ENCODE results near the gene LYST.

Gene LYST

DNA sequence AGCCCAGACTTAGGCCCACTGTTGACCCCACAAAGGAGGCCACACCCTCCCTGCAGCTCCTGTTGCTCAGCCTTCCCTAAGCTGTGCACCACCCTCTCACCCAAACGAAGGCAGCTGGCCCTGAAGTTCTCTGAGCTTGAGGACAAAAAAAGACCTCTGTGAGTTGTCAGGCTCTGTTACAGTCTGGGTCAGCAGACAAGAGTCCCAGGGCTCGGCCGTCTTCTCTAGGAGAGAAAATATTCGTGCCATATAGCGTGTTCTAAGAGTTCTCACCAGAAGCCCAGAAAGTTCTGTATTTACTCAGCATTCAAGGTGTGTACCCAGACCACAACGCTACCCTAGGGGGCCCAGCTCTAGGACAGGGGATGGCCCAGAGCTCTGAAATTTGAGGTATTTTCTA is 25.5 kb upstream of the LYST start:
- Histone ChIP-seq H3K9me3 (ENCODE audit: insufficient read depth, low read length) (no peaks in the 10 kb centered on the region), H2AFZ (ENCODE audit: low read depth, low read length, severe bottlenecking) (no peak overlapping the region), H4K20me1 (ENCODE audit: low read depth, low read length) (no peaks in the 10 kb centered on the region), H3K9me2 (replicated peaks; ENCODE audit: insufficient read depth, low read length) (no peaks in the 10 kb centered on the region), H3K79me2 (ENCODE audit: insufficient read depth, low read length) (no peaks in the 10 kb centered on the region), H3K27ac (ENCODE audit: low read depth, low read length) (no peak overlapping the region), H3K4me3 (ENCODE audit: insufficient read depth, low read length, poor library complexity, severe bottlenecking) (no peak overlapping the region), H3K27me3 (ENCODE audit: low read length) (no peaks in the 10 kb centered on the region), H3K9ac (ENCODE audit: low read length) (no peak overlapping the region), H3K36me3 (ENCODE audit: low read length) (no peaks in the 10 kb centered on the region), H3F3A (ENCODE audit: insufficient read depth) (no peaks in the 10 kb centered on the region), H3K4me2 (ENCODE audit: low read depth, low read length, poor library complexity, severe bottlenecking) (no peak overlapping the region)
- no peak for TF ChIP-seq EZH2phosphoT487 (conservative IDR thresholded peaks at IDR 0.05; ENCODE audit: low read length)
- TF ChIP-seq, protein P1, sequence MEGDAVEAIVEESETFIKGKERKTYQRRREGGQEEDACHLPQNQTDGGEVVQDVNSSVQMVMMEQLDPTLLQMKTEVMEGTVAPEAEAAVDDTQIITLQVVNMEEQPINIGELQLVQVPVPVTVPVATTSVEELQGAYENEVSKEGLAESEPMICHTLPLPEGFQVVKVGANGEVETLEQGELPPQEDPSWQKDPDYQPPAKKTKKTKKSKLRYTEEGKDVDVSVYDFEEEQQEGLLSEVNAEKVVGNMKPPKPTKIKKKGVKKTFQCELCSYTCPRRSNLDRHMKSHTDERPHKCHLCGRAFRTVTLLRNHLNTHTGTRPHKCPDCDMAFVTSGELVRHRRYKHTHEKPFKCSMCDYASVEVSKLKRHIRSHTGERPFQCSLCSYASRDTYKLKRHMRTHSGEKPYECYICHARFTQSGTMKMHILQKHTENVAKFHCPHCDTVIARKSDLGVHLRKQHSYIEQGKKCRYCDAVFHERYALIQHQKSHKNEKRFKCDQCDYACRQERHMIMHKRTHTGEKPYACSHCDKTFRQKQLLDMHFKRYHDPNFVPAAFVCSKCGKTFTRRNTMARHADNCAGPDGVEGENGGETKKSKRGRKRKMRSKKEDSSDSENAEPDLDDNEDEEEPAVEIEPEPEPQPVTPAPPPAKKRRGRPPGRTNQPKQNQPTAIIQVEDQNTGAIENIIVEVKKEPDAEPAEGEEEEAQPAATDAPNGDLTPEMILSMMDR (IDR thresholded peaks at IDR 0.05; ENCODE audit: insufficient read depth, low read length, poor library complexity, severe bottlenecking) = no peak

DNA sequence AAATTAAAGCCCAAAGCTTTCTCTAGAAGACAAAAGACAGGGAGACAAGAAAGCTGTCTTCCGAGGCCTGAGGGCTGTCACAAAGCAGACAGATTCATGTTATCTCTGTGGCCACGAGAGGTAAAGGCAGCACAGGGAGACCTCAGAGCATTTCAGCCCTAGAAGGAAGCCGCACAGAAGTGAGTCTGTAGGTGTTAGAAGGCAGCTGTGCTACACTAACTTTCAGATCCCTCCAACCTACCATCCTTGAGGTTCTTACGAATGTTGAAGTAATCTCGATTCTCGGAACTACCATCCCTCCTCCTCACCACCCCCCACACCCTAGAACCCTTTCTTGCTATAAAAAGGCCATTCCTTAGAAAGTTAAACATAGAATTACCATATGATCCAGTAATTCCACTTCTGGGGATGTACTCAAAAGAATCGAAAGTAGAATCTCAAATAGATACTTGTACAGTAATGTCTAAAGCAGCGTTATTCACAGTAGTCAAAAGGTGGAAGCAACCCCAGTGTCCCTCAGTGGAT is 21.5 kb upstream of the LYST start:
- Histone ChIP-seq H3K4me3 (ENCODE audit: insufficient read depth, low read length, poor library complexity, severe bottlenecking) (no peak overlapping the region), H3K27ac (ENCODE audit: low read depth, low read length) (no peak overlapping the region), H3K9ac (ENCODE audit: low read length) (no peak overlapping the region), H4K20me1 (ENCODE audit: low read depth, low read length) (no peaks in the 10 kb centered on the region), H3K79me2 (ENCODE audit: insufficient read depth, low read length) (no peaks in the 10 kb centered on the region), H3K9me2 (replicated peaks; ENCODE audit: insufficient read depth, low read length) (no peaks in the 10 kb centered on the region), H3K27me3 (ENCODE audit: low read length) (no peaks in the 10 kb centered on the region), H3K9me3 (ENCODE audit: insufficient read depth, low read length) (no peaks in the 10 kb centered on the region), H3K36me3 (ENCODE audit: low read length) (no peaks in the 10 kb centered on the region), H2AFZ (ENCODE audit: low read depth, low read length, severe bottlenecking) (no peak overlapping the region), H3K4me2 (ENCODE audit: low read depth, low read length, poor library complexity, severe bottlenecking) (no peak overlapping the region), H3F3A (ENCODE audit: insufficient read depth) (no peaks in the 10 kb centered on the region)
- TF ChIP-seq, protein P1 (IDR thresholded peaks at IDR 0.05; ENCODE audit: insufficient read depth, low read length, poor library complexity, severe bottlenecking) = no peak
- no peak for TF ChIP-seq EZH2phosphoT487 (conservative IDR thresholded peaks at IDR 0.05; ENCODE audit: low read length)

DNA sequence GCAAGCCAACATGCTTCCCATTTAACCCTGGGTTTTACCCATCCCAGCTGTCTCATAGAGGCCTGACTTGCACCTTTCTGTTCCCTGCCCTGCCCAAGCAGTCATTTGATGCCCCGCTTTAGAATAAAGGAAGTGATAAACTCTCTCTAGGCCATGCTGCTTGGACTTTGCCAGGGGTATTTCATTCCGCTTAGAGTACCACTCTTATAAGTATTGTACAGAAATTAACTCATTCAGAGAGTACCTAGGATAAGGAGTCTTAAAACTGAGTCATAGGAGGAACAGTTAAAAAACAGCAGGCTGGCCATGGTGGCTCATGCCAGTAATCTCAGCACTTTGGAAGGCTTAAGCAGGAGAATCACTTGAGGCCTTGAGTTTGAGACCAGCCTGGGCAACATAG is 21.0 kb upstream of the LYST start:
- Histone ChIP-seq H3K9ac (ENCODE audit: low read length) (no peak overlapping the region), H3K36me3 (ENCODE audit: low read length) (no peaks in the 10 kb centered on the region), H2AFZ (ENCODE audit: low read depth, low read length, severe bottlenecking) (no peak overlapping the region), H3K4me2 (ENCODE audit: low read depth, low read length, poor library complexity, severe bottlenecking) (no peak overlapping the region), H3K9me3 (ENCODE audit: insufficient read depth, low read length) (no peaks in the 10 kb centered on the region), H3K27me3 (ENCODE audit: low read length) (no peaks in the 10 kb centered on the region), H3K4me3 (ENCODE audit: insufficient read depth, low read length, poor library complexity, severe bottlenecking) (no peak overlapping the region), H3K79me2 (ENCODE audit: insufficient read depth, low read length) (no peaks in the 10 kb centered on the region), H3K27ac (ENCODE audit: low read depth, low read length) (no peak overlapping the region), H3F3A (ENCODE audit: insufficient read depth) (no peaks in the 10 kb centered on the region), H3K9me2 (replicated peaks; ENCODE audit: insufficient read depth, low read length) (no peaks in the 10 kb centered on the region), H4K20me1 (ENCODE audit: low read depth, low read length) (no peaks in the 10 kb centered on the region)
- no peak for TF ChIP-seq EZH2phosphoT487 (conservative IDR thresholded peaks at IDR 0.05; ENCODE audit: low read length)
- TF ChIP-seq, protein P1 (IDR thresholded peaks at IDR 0.05; ENCODE audit: insufficient read depth, low read length, poor library complexity, severe bottlenecking) = no peak
